Upper lobe of left lung (tissue), 4 donors: Measurements from ENCODE around the gene CCND2.
A peak's percentile ranks its signal among the peaks of the same experiment; 100 is the strongest.

Source experiments
- EP300 ChIP-seq, 4 donors: sonication (generic); formaldehyde crosslinking; IDR thresholded peaks; one replicate each; pipeline ENCODE4 v1.5.1; 2017; ENCODE audit warnings: antibody characterized with exemption in 4 of 4, control low read depth in 2 of 4
- POLR2A ChIP-seq, 4 donors: fragments of 450-650 bp; IDR thresholded peaks; one replicate each; pipeline ENCODE4 v1.5.1; 2016 to 2017; ENCODE audit warnings: antibody characterized with exemption in 4 of 4, mild to moderate bottlenecking in 2 of 4
- POLR2AphosphoS5 ChIP-seq, 2 donors: sonication (generic); formaldehyde crosslinking; IDR thresholded peaks; one replicate each; pipeline ENCODE4 v1.5.1; 2017; ENCODE audit warnings: antibody characterized with exemption in 2 of 2
- TF ChIP-seq, protein P1 (sequence below), 6 experiments: fragments of 450-650 bp in 4 of 6; fragments of 200-600 bp in 2 of 6; sonication (generic) in 2 of 6; IDR thresholded peaks; one replicate each; pipeline ENCODE4 v1.5.1; 2016 to 2019; ENCODE audit warnings: antibody characterized with exemption in 6 of 6

DNA sequence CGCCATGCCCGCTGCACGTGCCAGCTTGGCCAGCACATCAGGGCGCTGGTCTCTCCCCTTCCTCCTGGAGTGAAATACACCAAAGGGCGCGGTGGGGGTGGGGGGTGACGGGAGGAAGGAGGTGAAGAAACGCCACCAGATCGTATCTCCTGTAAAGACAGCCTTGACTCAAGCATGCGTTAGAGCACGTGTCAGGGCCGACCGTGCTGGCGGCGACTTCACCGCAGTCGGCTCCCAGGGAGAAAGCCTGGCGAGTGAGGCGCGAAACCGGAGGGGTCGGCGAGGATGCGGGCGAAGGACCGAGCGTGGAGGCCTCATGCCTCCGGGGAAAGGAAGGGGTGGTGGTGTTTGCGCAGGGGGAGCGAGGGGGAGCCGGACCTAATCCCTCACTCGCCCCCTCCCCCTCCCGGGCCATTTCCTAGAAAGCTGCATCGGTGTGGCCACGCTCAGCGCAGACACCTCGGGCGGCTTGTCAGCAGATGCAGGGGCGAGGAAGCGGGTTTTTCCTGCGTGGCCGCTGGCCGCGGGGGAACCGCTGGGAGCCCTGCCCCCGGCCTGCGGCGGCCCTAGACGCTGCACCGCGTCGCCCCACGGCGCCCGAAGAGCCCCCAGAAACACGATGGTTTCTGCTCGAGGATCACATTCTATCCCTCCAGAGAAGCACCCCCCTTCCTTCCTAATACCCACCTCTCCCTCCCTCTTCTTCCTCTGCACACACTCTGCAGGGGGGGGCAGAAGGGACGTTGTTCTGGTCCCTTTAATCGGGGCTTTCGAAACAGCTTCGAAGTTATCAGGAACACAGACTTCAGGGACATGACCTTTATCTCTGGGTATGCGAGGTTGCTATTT lies 914 bp upstream of the CCND2 start:
- TF ChIP-seq, protein P1, sequence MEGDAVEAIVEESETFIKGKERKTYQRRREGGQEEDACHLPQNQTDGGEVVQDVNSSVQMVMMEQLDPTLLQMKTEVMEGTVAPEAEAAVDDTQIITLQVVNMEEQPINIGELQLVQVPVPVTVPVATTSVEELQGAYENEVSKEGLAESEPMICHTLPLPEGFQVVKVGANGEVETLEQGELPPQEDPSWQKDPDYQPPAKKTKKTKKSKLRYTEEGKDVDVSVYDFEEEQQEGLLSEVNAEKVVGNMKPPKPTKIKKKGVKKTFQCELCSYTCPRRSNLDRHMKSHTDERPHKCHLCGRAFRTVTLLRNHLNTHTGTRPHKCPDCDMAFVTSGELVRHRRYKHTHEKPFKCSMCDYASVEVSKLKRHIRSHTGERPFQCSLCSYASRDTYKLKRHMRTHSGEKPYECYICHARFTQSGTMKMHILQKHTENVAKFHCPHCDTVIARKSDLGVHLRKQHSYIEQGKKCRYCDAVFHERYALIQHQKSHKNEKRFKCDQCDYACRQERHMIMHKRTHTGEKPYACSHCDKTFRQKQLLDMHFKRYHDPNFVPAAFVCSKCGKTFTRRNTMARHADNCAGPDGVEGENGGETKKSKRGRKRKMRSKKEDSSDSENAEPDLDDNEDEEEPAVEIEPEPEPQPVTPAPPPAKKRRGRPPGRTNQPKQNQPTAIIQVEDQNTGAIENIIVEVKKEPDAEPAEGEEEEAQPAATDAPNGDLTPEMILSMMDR (IDR thresholded peaks at IDR 0.05): no peak
- TF ChIP-seq POLR2A (IDR thresholded peaks at IDR 0.05): peak in 1 of 4 donors; percentile 29
- peak in 1 of 2 donors; percentile 18 for TF ChIP-seq POLR2AphosphoS5 (IDR thresholded peaks at IDR 0.05)
- TF ChIP-seq EP300 (IDR thresholded peaks at IDR 0.05): no peak
